B cell (primary cell): ENCODE measurements around the gene JAK2. TPM values are rescaled to one million over a fixed set of nuclear protein-coding genes. Genes with fewer than 3 reads are reported as not detected.

Experiments
- ATAC-seq: fragments of 200-7000 bp; cut with Tn5 transposase; one replicate; pipeline ENCODE4 v1.10.0; 2021; ENCODE audit warnings: low read depth, mild to moderate bottlenecking, moderate number of reproducible peaks, moderate library complexity
- CTCF ChIA-PET: fragments of 350-600 bp; sonication (Branson Sonifier 250); formaldehyde crosslinking; loops from one replicate; lab custom pipeline; 2021; ENCODE audit warnings: antibody characterized with exemption, inconsistent platforms; lab: Charles Lee
- POLR2A ChIA-PET: fragments of 350-600 bp; sonication (Branson Sonifier 250); formaldehyde crosslinking; loops from one replicate; lab custom pipeline; 2021; ENCODE audit warnings: antibody characterized with exemption; lab: Charles Lee
- DNase-seq: peaks from one replicate; pipeline ENCODE4 v3.0.0; 2013
- H2AFZ ChIP-seq: 2 replicates; pipeline ENCODE4 v1.6.1; 2012; ENCODE audit warnings: mild to moderate bottlenecking, low read depth, low read length; ENCODE audit not compliant: insufficient read depth, poor library complexity, severe bottlenecking
- H3K27ac ChIP-seq, 2 donors: 1 replicate in 1 of 2; 2 replicates in 1 of 2; pipeline ENCODE4 v1.5.1; 2012 to 2013; ENCODE audit warnings: low read length in 2 of 2, mild to moderate bottlenecking in 2 of 2, moderate library complexity in 1 of 2
- H3K27me3 ChIP-seq, 4 experiments: fragments of 200-600 bp in 1 of 4; sonication (generic) in 1 of 4; replicated peaks in 1 of 4; 1 replicate in 2 of 4; 2 replicates in 2 of 4; pipeline versions ENCODE4 v1.6.1 to v1.7.0; 2013 to 2016; ENCODE audit warnings: low read length in 3 of 4, mild to moderate bottlenecking in 2 of 4, mixed read lengths in 1 of 4, moderate library complexity in 1 of 4; ENCODE audit not compliant: insufficient read depth in 4 of 4, control insufficient read depth in 3 of 4; ENCODE audit errors: control extremely low read depth in 1 of 4
- H3K36me3 ChIP-seq, 2 experiments: replicated peaks in 1 of 2; 1 replicate in 1 of 2; 2 replicates in 1 of 2; pipeline versions ENCODE4 v1.6.1 to v1.7.1; 2013; ENCODE audit warnings: low read length in 1 of 2; ENCODE audit not compliant: insufficient read depth in 2 of 2, control insufficient read depth in 1 of 2; ENCODE audit errors: control extremely low read depth in 1 of 2, extremely low read depth in 1 of 2
- H3K4me1 ChIP-seq, 2 donors: fragments of 200-600 bp in 1 of 2; sonication (generic) in 1 of 2; 1 replicate in 1 of 2; 2 replicates in 1 of 2; pipeline versions ENCODE4 v1.5.1 to v1.6.1; 2013 to 2017; ENCODE audit warnings: low read length in 2 of 2; ENCODE audit not compliant: control insufficient read depth in 2 of 2, insufficient read depth in 2 of 2
- H3K4me2 ChIP-seq: replicated peaks from 2 replicates; pipeline ENCODE3; 2012; ENCODE audit warnings: mild to moderate bottlenecking, low read depth, low read length; ENCODE audit not compliant: poor library complexity, severe bottlenecking
- H3K4me3 ChIP-seq, 5 experiments: fragments of 200-600 bp in 1 of 5; sonication (generic) in 1 of 5; 1 replicate in 3 of 5; 2 replicates in 2 of 5; pipeline versions ENCODE4 v1.5.1 to v1.7.0; 2011 to 2016; ENCODE audit warnings: low read length in 4 of 5, mild to moderate bottlenecking in 4 of 5, low read depth in 2 of 5, control low read depth in 1 of 5, moderate library complexity in 1 of 5; ENCODE audit not compliant: insufficient read depth in 1 of 5; ENCODE audit errors: control extremely low read depth in 1 of 5, extremely low read depth in 1 of 5
- H3K79me2 ChIP-seq: fragments of 200-600 bp; sonication (generic); one replicate; pipeline ENCODE4 v1.6.0; 2016; ENCODE audit warnings: low read length; ENCODE audit not compliant: control insufficient read depth, insufficient read depth
- H3K9ac ChIP-seq: fragments of 200-600 bp; sonication (generic); 2 replicates; pipeline ENCODE4 v1.6.1; 2017; ENCODE audit warnings: mild to moderate bottlenecking, low read length, moderate library complexity
- H3K9me3 ChIP-seq, 3 donors: one replicate each; pipeline versions ENCODE4 v1.6.1 to v1.7.1; 2013; ENCODE audit warnings: low read length in 2 of 3; ENCODE audit not compliant: control insufficient read depth in 2 of 3, insufficient read depth in 1 of 3; ENCODE audit errors: control extremely low read depth in 1 of 3
- H4K20me1 ChIP-seq: 2 replicates; pipeline ENCODE4 v1.6.0; 2012; ENCODE audit warnings: mild to moderate bottlenecking, low read length; ENCODE audit not compliant: insufficient read depth, control insufficient read depth, poor library complexity, severe bottlenecking
- H3K27ac Mint-ChIP-seq: one replicate; pipeline ENCODE4 v1.8.0; 2021; ENCODE audit warnings: mixed read lengths
- H3K27me3 Mint-ChIP-seq: one replicate; pipeline ENCODE4 v1.8.0; 2021; ENCODE audit warnings: mixed read lengths
- H3K4me1 Mint-ChIP-seq: one replicate; pipeline ENCODE4 v1.8.0; 2021; ENCODE audit warnings: mixed read lengths
- H3K4me3 Mint-ChIP-seq: one replicate; pipeline ENCODE4 v1.8.0; 2021; ENCODE audit warnings: mixed read lengths
- H3K9me3 Mint-ChIP-seq: one replicate; pipeline ENCODE4 v1.8.0; 2022; ENCODE audit warnings: mixed read lengths; ENCODE audit not compliant: insufficient read depth
- CTCF ChIP-seq: fragments of 200-600 bp; IDR thresholded peaks from one replicate; pipeline ENCODE4 v1.8.0; 2022; ENCODE audit warnings: antibody characterized with exemption, mild to moderate bottlenecking
- EZH2 ChIP-seq: IDR thresholded peaks from 2 replicates; pipeline ENCODE4 v1.6.1; 2012; ENCODE audit warnings: borderline replicate concordance, low read depth, mild to moderate bottlenecking, moderate library complexity, low read length; ENCODE audit not compliant: insufficient read depth, poor library complexity, severe bottlenecking
- intact Hi-C: fragments of 100-400 bp; cut with micrococcal nuclease; formaldehyde crosslinking; loops from one replicate; pipeline ENCODE4 v1.10.0; 2022
- polyA plus RNA-seq: library from polyadenylated mRNA; depleted of rRNA; stranded (reverse); fragments of >200 nt; gene quantifications from 2 replicates; pipeline ENCODE4 v1.2.3, GENCODE V29; 2012
- total RNA-seq, 2 donors: library from RNA; stranded (reverse); fragments of 120-200 nt in 1 of 2; gene quantifications; 1 replicate in 1 of 2; 2 replicates in 1 of 2; pipeline versions ENCODE4 v1.2.3 to v1.2.4, GENCODE V29; 2013 to 2022

Gene JAK2
- total and polyA plus RNA-seq, 2 donors (not counting 1 experiment from before 2014, with no cell fraction given) = 8.0 to 24.6 TPM

DNA sequence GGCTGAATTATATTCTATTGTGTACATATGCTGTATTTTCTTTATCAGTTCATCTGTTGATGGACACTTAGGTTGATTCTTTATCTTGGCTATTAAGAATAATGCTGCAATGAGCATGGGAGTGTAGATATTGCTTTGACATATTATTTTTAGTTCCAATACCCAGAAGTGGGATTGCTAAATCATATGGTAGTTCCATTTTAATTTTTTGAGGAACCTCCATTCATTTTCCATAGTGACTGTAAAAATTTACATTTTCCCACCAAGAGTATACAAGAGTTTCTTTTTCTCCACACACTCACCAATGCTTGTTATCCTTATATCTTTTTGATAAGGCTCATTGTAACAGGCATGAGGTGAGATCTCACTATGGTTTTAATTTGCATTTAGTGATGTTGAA lies 19.4 kb downstream of the JAK2 start:
- Histone ChIP-seq H3K4me1 (no peaks in the 10 kb centered on the region), H3K79me2 (peaks cover 81% of the 10 kb centered on the region), H3K27ac (no peak overlapping the region), H3K36me3 (peaks cover 0 to 2% of the 10 kb centered on the region in 2 experiments), H3K4me2 (no peak overlapping the region), H3K9me3 (peaks cover 0 to 7% (median 4%) of the 10 kb centered on the region in 3 donors), H3K9ac (no peak overlapping the region), H3K27me3 (no peaks in the 10 kb centered on the region), H4K20me1 (peaks cover 29% of the 10 kb centered on the region), H2AFZ (no peak overlapping the region), H3K4me3 (no peak overlapping the region)
- DNase-seq (no peak), ATAC-seq (no peak)
- intact Hi-C loops = no loop called here
- Mint-ChIP-seq H3K4me1 (peaks cover 20% of the 10 kb centered on the region), H3K9me3 (peaks cover 10% of the 10 kb centered on the region), H3K4me3 (no peak overlapping the region), H3K27me3 (no peaks in the 10 kb centered on the region), H3K27ac (no peak overlapping the region)
- TF ChIP-seq CTCF = no peak
- TF ChIP-seq EZH2 = no peak
- ChIA-PET POLR2A (interaction anchor here (0.7 kb wide), 1 partner anchor 182 kb away, joined by 3 read pairs; no protein-coding TSS in a partner anchor), CTCF (no interaction called here)

GRCh38 chr9:5008202-5008601 lies 23.1 kb downstream of the JAK2 start:
- ChIA-PET POLR2A (no interaction called here), CTCF (interaction anchor here (0.8 to 1.3 kb wide), 3 partner anchors 11 to 246 kb away, joined by 3 to 4 read pairs (median 3); no protein-coding TSS in a partner anchor)
- Histone ChIP-seq H3K79me2 (peaks cover 85% of the 10 kb centered on the region), H3K9me3 (peaks cover 0 to 3% (median 0%) of the 10 kb centered on the region in 3 donors), H3K4me2 (no peak overlapping the region), H3K4me1 (no peaks in the 10 kb centered on the region), H3K27ac (no peak overlapping the region), H3K36me3 (no peaks in the 10 kb centered on the region), H4K20me1 (peaks cover 41% of the 10 kb centered on the region), H3K27me3 (no peaks in the 10 kb centered on the region), H3K9ac (no peak overlapping the region), H3K4me3 (no peak overlapping the region), H2AFZ (no peak overlapping the region)
- ATAC-seq (no peak), DNase-seq (no peak)
- Mint-ChIP-seq H3K4me1 (peaks cover 27% of the 10 kb centered on the region), H3K27ac (no peak overlapping the region), H3K4me3 (no peak overlapping the region), H3K27me3 (no peaks in the 10 kb centered on the region), H3K9me3 (peaks cover 10% of the 10 kb centered on the region)
- no peak for TF ChIP-seq CTCF
- TF ChIP-seq EZH2 = no peak
- intact Hi-C loops = no loop called here
